Loucy (cell line): ENCODE data around the gene FHIT.
A peak's percentile ranks its signal among the peaks of the same experiment; 100 is the strongest.

ENCODE experiments used
- H2AFZ ChIP-seq: fragments of 200-600 bp; sonication (generic); 2 replicates; pipeline ENCODE4 v1.6.0; 2016; ENCODE audit warnings: antibody characterized with exemption, mild to moderate bottlenecking, low read length, moderate library complexity
- H3F3A ChIP-seq: fragments of 200-600 bp; 2 replicates; pipeline ENCODE4 v1.6.0; 2016; ENCODE audit warnings: antibody characterized with exemption, low read depth, mild to moderate bottlenecking
- H3K27me3 ChIP-seq: fragments of 200-600 bp; sonication (generic); 2 replicates; pipeline ENCODE4 v1.6.1; 2014; ENCODE audit warnings: low read length, mild to moderate bottlenecking; ENCODE audit not compliant: insufficient read depth, poor library complexity, severe bottlenecking
- H3K36me3 ChIP-seq: fragments of 200-600 bp; sonication (generic); 2 replicates; pipeline ENCODE4 v1.6.1; 2016; ENCODE audit warnings: low read length; ENCODE audit not compliant: insufficient read depth
- H3K4me1 ChIP-seq: fragments of 200-600 bp; sonication (generic); 2 replicates; pipeline ENCODE4 v1.5.1; 2014; ENCODE audit warnings: low read length, mild to moderate bottlenecking; ENCODE audit not compliant: insufficient read depth, poor library complexity, severe bottlenecking
- H3K4me2 ChIP-seq: fragments of 200-600 bp; sonication (generic); 2 replicates; pipeline ENCODE4 v1.6.0; 2014; ENCODE audit warnings: antibody characterized with exemption, low read length, low read depth, mild to moderate bottlenecking; ENCODE audit not compliant: poor library complexity, severe bottlenecking
- H3K4me3 ChIP-seq: fragments of 200-600 bp; sonication (generic); 2 replicates; pipeline ENCODE4 v1.5.1; 2014; ENCODE audit warnings: low read length, mild to moderate bottlenecking, mixed read lengths; ENCODE audit not compliant: poor library complexity, severe bottlenecking
- H3K79me2 ChIP-seq: fragments of 200-600 bp; sonication (generic); 2 replicates; pipeline ENCODE4 v1.6.1; 2014; ENCODE audit warnings: low read length; ENCODE audit not compliant: insufficient read depth
- H3K9ac ChIP-seq: fragments of 200-600 bp; sonication (generic); 2 replicates; pipeline ENCODE4 v1.6.0; 2014; ENCODE audit warnings: mild to moderate bottlenecking, low read depth, low read length, moderate library complexity; ENCODE audit not compliant: poor library complexity, severe bottlenecking
- H3K9me2 ChIP-seq: fragments of 200-600 bp; sonication (generic); replicated peaks from 2 replicates; pipeline ENCODE4 v1.6.1; 2016; ENCODE audit warnings: low read depth, low read length, mixed read lengths
- H3K9me3 ChIP-seq: fragments of 200-600 bp; sonication (generic); 2 replicates; pipeline ENCODE4 v1.6.1; 2014; ENCODE audit warnings: mild to moderate bottlenecking, antibody characterized with exemption, low read length, low read depth; ENCODE audit not compliant: insufficient read depth
- H4K20me1 ChIP-seq: fragments of 200-600 bp; sonication (generic); 2 replicates; pipeline ENCODE4 v1.6.0; 2014; ENCODE audit warnings: antibody characterized with exemption, low read length, mild to moderate bottlenecking; ENCODE audit not compliant: insufficient read depth, poor library complexity, severe bottlenecking
- EZH2phosphoT487 ChIP-seq: fragments of 200-600 bp; IDR thresholded peaks from 2 replicates; pipeline ENCODE4 v1.6.1; 2018; ENCODE audit warnings: antibody characterized with exemption, mild to moderate bottlenecking, moderate library complexity, borderline replicate concordance
- TF ChIP-seq, protein P1 (sequence below): fragments of 200-600 bp; sonication (generic); conservative IDR thresholded peaks from 2 replicates; pipeline ENCODE4 v1.5.1; 2014; ENCODE audit warnings: mild to moderate bottlenecking, antibody characterized with exemption, low read length

The FHIT gene

DNA sequence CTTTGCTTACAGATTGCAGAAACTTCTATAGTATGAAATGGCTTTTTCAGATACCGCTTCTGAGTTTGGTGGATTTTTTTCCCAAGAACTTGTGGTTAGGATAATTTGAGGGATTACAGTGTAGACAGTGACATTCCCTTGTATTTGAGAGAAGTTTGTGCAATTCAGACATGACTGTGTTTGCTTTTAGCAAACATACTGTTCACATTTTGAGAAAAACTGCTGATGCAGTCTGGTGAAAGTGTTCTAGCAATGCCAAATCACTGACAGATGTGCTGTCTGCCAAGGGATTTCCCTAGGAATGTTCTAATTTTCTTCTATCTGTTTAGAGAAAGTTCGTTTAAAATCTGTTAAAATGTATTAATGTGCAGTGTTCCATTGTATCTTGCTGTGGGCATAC is 652.6 kb downstream of the FHIT start:
- TF ChIP-seq, protein P1, sequence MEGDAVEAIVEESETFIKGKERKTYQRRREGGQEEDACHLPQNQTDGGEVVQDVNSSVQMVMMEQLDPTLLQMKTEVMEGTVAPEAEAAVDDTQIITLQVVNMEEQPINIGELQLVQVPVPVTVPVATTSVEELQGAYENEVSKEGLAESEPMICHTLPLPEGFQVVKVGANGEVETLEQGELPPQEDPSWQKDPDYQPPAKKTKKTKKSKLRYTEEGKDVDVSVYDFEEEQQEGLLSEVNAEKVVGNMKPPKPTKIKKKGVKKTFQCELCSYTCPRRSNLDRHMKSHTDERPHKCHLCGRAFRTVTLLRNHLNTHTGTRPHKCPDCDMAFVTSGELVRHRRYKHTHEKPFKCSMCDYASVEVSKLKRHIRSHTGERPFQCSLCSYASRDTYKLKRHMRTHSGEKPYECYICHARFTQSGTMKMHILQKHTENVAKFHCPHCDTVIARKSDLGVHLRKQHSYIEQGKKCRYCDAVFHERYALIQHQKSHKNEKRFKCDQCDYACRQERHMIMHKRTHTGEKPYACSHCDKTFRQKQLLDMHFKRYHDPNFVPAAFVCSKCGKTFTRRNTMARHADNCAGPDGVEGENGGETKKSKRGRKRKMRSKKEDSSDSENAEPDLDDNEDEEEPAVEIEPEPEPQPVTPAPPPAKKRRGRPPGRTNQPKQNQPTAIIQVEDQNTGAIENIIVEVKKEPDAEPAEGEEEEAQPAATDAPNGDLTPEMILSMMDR, result no peak
- no peak for TF ChIP-seq EZH2phosphoT487

DNA sequence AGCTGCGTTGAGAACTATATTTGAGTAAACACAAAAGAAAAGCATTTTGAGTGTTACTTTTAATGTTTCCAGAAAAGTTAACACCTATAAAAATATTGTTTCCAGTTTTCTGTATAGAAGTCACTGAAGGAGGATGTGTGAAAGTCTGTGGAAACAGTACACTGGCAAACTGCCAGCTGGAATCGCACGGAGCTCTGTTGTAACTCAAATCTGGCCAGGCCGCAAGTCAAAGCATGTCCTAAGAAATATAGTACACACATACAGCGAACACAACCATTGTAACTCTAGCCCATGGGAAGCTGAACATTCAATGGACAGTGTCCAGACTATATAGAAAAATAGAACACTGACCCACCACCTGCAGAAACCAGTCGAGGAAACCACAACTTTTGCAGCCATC is 657.2 kb downstream of the FHIT start:
- Histone ChIP-seq H3K4me2 (no peak overlapping the region), H3K36me3 (no peaks in the 10 kb centered on the region), H3K4me3 (no peak overlapping the region), H3K9me3 (no peaks in the 10 kb centered on the region), H3K27me3 (no peaks in the 10 kb centered on the region), H3K4me1 (peaks cover 6% of the 10 kb centered on the region), H3K9me2 (no peaks in the 10 kb centered on the region), H2AFZ (0 out of 2 replicates have a peak overlapping the region, but pooled peaks have one; percentile 17), H3F3A (no peaks in the 10 kb centered on the region), H3K79me2 (no peaks in the 10 kb centered on the region), H3K9ac (no peak overlapping the region), H4K20me1 (no peaks in the 10 kb centered on the region)
- TF ChIP-seq, protein P1, result no peak
- no peak for TF ChIP-seq EZH2phosphoT487

More for the DNA sequence above, 652.6 kb downstream of the FHIT start:
- Histone ChIP-seq H3K9me2 (no peaks in the 10 kb centered on the region), H3K79me2 (no peaks in the 10 kb centered on the region), H3K9ac (no peak overlapping the region), H3K4me1 (peaks cover 12% of the 10 kb centered on the region), H3K27me3 (no peaks in the 10 kb centered on the region), H2AFZ (no peak overlapping the region), H3K36me3 (no peaks in the 10 kb centered on the region), H3K4me2 (no peak overlapping the region), H3K9me3 (no peaks in the 10 kb centered on the region), H3K4me3 (no peak overlapping the region), H4K20me1 (no peaks in the 10 kb centered on the region), H3F3A (no peaks in the 10 kb centered on the region)

DNA sequence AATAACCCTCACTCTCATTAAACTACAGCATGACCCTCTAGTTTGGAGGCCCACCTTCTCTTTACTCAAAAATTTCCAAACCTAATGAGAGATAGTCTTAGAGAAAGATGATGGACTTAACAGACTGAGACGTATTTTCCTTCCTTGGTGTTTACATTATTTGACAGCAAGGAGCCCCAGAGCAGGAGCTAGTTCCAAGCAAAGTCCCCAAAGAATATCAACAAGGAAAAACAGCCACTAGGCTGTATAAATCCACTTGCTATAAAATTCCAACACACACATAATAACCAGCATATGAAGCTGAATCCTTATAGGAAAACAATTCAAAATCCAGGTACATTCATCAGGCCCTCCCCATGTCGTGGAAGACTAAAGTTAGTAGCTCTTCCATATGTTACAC is 660.0 kb downstream of the FHIT start:
- H3K4me2 ChIP-seq, result no peak overlapping the region
- no peaks in the 10 kb centered on the region for H3K27me3 ChIP-seq
- H3K9me3 ChIP-seq, result no peaks in the 10 kb centered on the region
- H3F3A ChIP-seq, result no peaks in the 10 kb centered on the region
- H3K36me3 ChIP-seq, result no peaks in the 10 kb centered on the region
- H3K4me3 ChIP-seq, result no peak overlapping the region
- TF ChIP-seq EZH2phosphoT487, result no peak
- TF ChIP-seq, protein P1, result no peak
- no peak overlapping the region for H2AFZ ChIP-seq
- H4K20me1 ChIP-seq, result no peaks in the 10 kb centered on the region
- no peaks in the 10 kb centered on the region for H3K79me2 ChIP-seq
- H3K4me1 ChIP-seq, result peaks cover 6% of the 10 kb centered on the region
- no peak overlapping the region for H3K9ac ChIP-seq
- H3K9me2 ChIP-seq, result no peaks in the 10 kb centered on the region
